ENCODE measurements around the gene KCNK10. TPM values are rescaled to one million over a fixed set of nuclear protein-coding genes. Genes with fewer than 3 reads are reported as not detected.

Gene KCNK10
- total RNA-seq (not detected), polyA plus RNA-seq (not detected)

- no peaks in the 10 kb centered on the region for H3K4me1 ChIP-seq (ENCODE audit: insufficient read depth, low read length)
- H3K4me3 Mint-ChIP-seq, result peak within 1 kb of the TSS in 7 of 8 donors; percentile 20 to 66 (median 30)
- no peaks in the 10 kb centered on the region for H3K36me3 Mint-ChIP-seq
- ChIA-PET CTCF (ENCODE audit: partially characterized antibody) (no interaction called here), POLR2A (ENCODE audit: partially characterized antibody) (no interaction called here)
- H3K4me3 ChIP-seq (ENCODE audit: low read length in 2 of 2), result no peak within 1 kb of the TSS
- DNase-seq, result no peak
- no peak within 1 kb of the TSS for H3K27ac Mint-ChIP-seq
- H3K9me3 Mint-ChIP-seq, result peaks cover 0 to 1% (median 0%) of the 10 kb centered on the region in 8 donors
- H3K27me3 ChIP-seq (ENCODE audit: insufficient read depth, low read length), result peaks cover 24% of the 10 kb centered on the region
- intact Hi-C loops (cut with micrococcal nuclease), result no loop called here
- H3K9me3 ChIP-seq (ENCODE audit: control insufficient read depth in 1 of 2, low read length in 2 of 2), result no peaks in the 10 kb centered on the region
- no peaks in the 10 kb centered on the region for H3K36me3 ChIP-seq (ENCODE audit: insufficient read depth, low read length)
- peaks cover 27 to 41% of the 10 kb centered on the region in 2 donors for H3K27me3 Mint-ChIP-seq
- H3K27ac ChIP-seq (ENCODE audit: low read depth, low read length), result no peak within 1 kb of the TSS
- H3K4me1 Mint-ChIP-seq, result peaks cover 0 to 8% (median 6%) of the 10 kb centered on the region in 4 donors
These were observed at the start of gene KCNK10 for GRCh38 chr14:88323086-88323522. TSS of gene KCNK10 (minus strand) at chr14:88323269. CDS start at chr14:88322798, 471 bp downstream.

GRCh38 chr14:88369496-88369895 is 46.4 kb upstream of the KCNK10 start:
- H3K27ac ChIP-seq (ENCODE audit: low read depth, low read length), result no peak overlapping the region
- H3K9me3 Mint-ChIP-seq, result peaks cover 0 to 17% (median 2%) of the 10 kb centered on the region in 8 donors
- H3K27me3 Mint-ChIP-seq, result peaks cover 32 to 33% of the 10 kb centered on the region in 2 donors

GRCh38 chr14:88364710-88365413 is 41.8 kb upstream of the KCNK10 start:
- Mint-ChIP-seq H3K27ac (no peak overlapping the region), H3K4me3 (no peak overlapping the region), H3K27me3 (peaks cover 11 to 15% of the 10 kb centered on the region in 2 donors), H3K36me3 (no peaks in the 10 kb centered on the region), H3K9me3 (peaks cover 0 to 5% (median 4%) of the 10 kb centered on the region in 8 donors), H3K4me1 (no peaks in the 10 kb centered on the region)
- no peak overlapping the region for H3K27ac ChIP-seq (ENCODE audit: low read depth, low read length)
- H3K4me3 ChIP-seq (ENCODE audit: low read length in 2 of 2), result no peak overlapping the region
- no peaks in the 10 kb centered on the region for H3K4me1 ChIP-seq (ENCODE audit: insufficient read depth, low read length)
- POLR2A ChIA-PET (ENCODE audit: partially characterized antibody), result no interaction called here
- intact Hi-C loops (cut with micrococcal nuclease), result no loop called here
- no peaks in the 10 kb centered on the region for H3K36me3 ChIP-seq (ENCODE audit: insufficient read depth, low read length)
- no peaks in the 10 kb centered on the region for H3K9me3 ChIP-seq (ENCODE audit: control insufficient read depth in 1 of 2, low read length in 2 of 2)
- H3K27me3 ChIP-seq (ENCODE audit: insufficient read depth, low read length), result no peaks in the 10 kb centered on the region
- CTCF ChIA-PET (ENCODE audit: partially characterized antibody), result no interaction called here
- DNase-seq, result no peak

More at GRCh38 chr14:88369496-88369895, 46.4 kb upstream of the KCNK10 start:
- Mint-ChIP-seq H3K4me1 (no peaks in the 10 kb centered on the region), H3K4me3 (no peak overlapping the region), H3K27ac (no peak overlapping the region), H3K36me3 (no peaks in the 10 kb centered on the region)
- Histone ChIP-seq H3K9me3 (ENCODE audit: control insufficient read depth in 1 of 2, low read length in 2 of 2) (no peaks in the 10 kb centered on the region), H3K36me3 (ENCODE audit: insufficient read depth, low read length) (no peaks in the 10 kb centered on the region), H3K27me3 (ENCODE audit: insufficient read depth, low read length) (no peaks in the 10 kb centered on the region), H3K4me3 (ENCODE audit: low read length in 2 of 2) (no peak overlapping the region), H3K4me1 (ENCODE audit: insufficient read depth, low read length) (no peaks in the 10 kb centered on the region)
- DNase-seq, result no peak
- intact Hi-C loops (cut with micrococcal nuclease), result no loop called here
- ChIA-PET POLR2A (ENCODE audit: partially characterized antibody) (no interaction called here), CTCF (ENCODE audit: partially characterized antibody) (interaction anchor here (1.1 kb wide), 1 partner anchor 10 kb away, joined by 3 read pairs; no protein-coding TSS in a partner anchor)

DNA sequence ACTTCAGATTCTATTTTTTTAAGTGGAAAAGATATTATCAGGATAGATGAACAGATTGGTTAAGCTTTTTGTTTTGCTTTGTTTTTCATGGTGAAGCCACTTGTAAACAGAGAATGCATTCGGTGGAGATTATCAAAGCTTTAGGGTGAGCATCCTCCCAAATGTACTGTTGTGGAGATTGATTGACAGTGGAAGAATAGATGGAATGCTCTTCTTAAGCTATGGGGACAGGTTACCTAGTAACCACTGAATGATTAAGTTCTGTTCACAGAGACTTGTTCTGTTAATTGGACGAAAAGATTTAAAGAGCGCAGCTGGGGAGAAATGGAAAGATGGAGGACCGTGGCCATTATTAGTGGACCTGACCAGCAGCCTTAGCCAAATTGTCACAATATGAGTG is 40.6 kb upstream of the KCNK10 start:
- Histone ChIP-seq H3K27me3 (ENCODE audit: insufficient read depth, low read length) (no peaks in the 10 kb centered on the region), H3K9me3 (ENCODE audit: control insufficient read depth in 1 of 2, low read length in 2 of 2) (no peaks in the 10 kb centered on the region), H3K4me3 (ENCODE audit: low read length in 2 of 2) (no peak overlapping the region), H3K27ac (ENCODE audit: low read depth, low read length) (no peak overlapping the region), H3K36me3 (ENCODE audit: insufficient read depth, low read length) (no peaks in the 10 kb centered on the region), H3K4me1 (ENCODE audit: insufficient read depth, low read length) (no peaks in the 10 kb centered on the region)
- intact Hi-C loops (cut with micrococcal nuclease), result no loop called here
- DNase-seq, result no peak
- Mint-ChIP-seq H3K4me3 (no peak overlapping the region), H3K36me3 (no peaks in the 10 kb centered on the region), H3K9me3 (peaks cover 0 to 5% (median 4%) of the 10 kb centered on the region in 8 donors), H3K27ac (no peak overlapping the region), H3K27me3 (peaks cover 7% of the 10 kb centered on the region in 2 donors), H3K4me1 (no peaks in the 10 kb centered on the region)
- ChIA-PET POLR2A (ENCODE audit: partially characterized antibody) (no interaction called here), CTCF (ENCODE audit: partially characterized antibody) (no interaction called here)

GRCh38 chr14:88359500-88359899 is 36.4 kb upstream of the KCNK10 start:
- Mint-ChIP-seq H3K9me3 (peaks cover 0 to 5% (median 3%) of the 10 kb centered on the region in 8 donors), H3K27ac (no peak overlapping the region), H3K4me1 (no peaks in the 10 kb centered on the region), H3K4me3 (no peak overlapping the region), H3K36me3 (no peaks in the 10 kb centered on the region), H3K27me3 (peaks cover 0 to 9% of the 10 kb centered on the region in 2 donors)
- no peaks in the 10 kb centered on the region for H3K9me3 ChIP-seq (ENCODE audit: control insufficient read depth in 1 of 2, low read length in 2 of 2)
- no peaks in the 10 kb centered on the region for H3K27me3 ChIP-seq (ENCODE audit: insufficient read depth, low read length)
- CTCF ChIA-PET (ENCODE audit: partially characterized antibody), result no interaction called here
- no peak for DNase-seq
- H3K4me1 ChIP-seq (ENCODE audit: insufficient read depth, low read length), result no peaks in the 10 kb centered on the region
- H3K27ac ChIP-seq (ENCODE audit: low read depth, low read length), result no peak overlapping the region
- H3K4me3 ChIP-seq (ENCODE audit: low read length in 2 of 2), result no peak overlapping the region
- intact Hi-C loops (cut with micrococcal nuclease), result no loop called here
- POLR2A ChIA-PET (ENCODE audit: partially characterized antibody), result no interaction called here
- no peaks in the 10 kb centered on the region for H3K36me3 ChIP-seq (ENCODE audit: insufficient read depth, low read length)

DNA sequence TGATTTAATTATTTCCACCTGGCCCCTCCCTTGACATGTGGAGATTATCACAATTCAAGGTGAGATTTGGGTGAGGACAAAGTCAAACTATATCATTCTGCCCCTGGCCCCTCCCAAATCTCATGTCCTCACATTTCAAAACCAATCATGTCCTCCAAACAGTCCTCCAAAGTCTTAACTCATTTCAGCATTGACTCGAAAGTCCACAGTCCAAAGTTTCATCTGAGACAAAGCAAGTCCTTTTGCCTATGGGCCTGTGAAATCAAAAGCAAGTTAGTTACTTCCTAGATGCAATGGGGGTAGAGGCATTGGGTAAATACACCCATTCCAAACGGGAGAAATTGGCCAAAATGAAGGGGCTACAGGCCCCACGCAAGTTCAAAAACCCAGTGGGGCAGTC is 31.3 kb upstream of the KCNK10 start:
- DNase-seq, result no peak
- ChIA-PET CTCF (ENCODE audit: partially characterized antibody) (no interaction called here), POLR2A (ENCODE audit: partially characterized antibody) (no interaction called here)
- intact Hi-C loops (cut with micrococcal nuclease), result no loop called here
- Histone ChIP-seq H3K36me3 (ENCODE audit: insufficient read depth, low read length) (no peaks in the 10 kb centered on the region), H3K4me3 (ENCODE audit: low read length in 2 of 2) (no peak overlapping the region), H3K27ac (ENCODE audit: low read depth, low read length) (no peak overlapping the region), H3K9me3 (ENCODE audit: control insufficient read depth in 1 of 2, low read length in 2 of 2) (no peaks in the 10 kb centered on the region), H3K27me3 (ENCODE audit: insufficient read depth, low read length) (no peaks in the 10 kb centered on the region), H3K4me1 (ENCODE audit: insufficient read depth, low read length) (no peaks in the 10 kb centered on the region)
- no peak overlapping the region for H3K27ac Mint-ChIP-seq
- H3K36me3 Mint-ChIP-seq, result no peaks in the 10 kb centered on the region
- H3K27me3 Mint-ChIP-seq, result peaks cover 0 to 4% of the 10 kb centered on the region in 2 donors
- H3K4me3 Mint-ChIP-seq, result no peak overlapping the region
- no peaks in the 10 kb centered on the region for H3K4me1 Mint-ChIP-seq
- no peaks in the 10 kb centered on the region for H3K9me3 Mint-ChIP-seq

- H3K27me3 Mint-ChIP-seq, result no peaks in the 10 kb centered on the region
- no peaks in the 10 kb centered on the region for H3K9me3 Mint-ChIP-seq
- no peaks in the 10 kb centered on the region for H3K4me1 ChIP-seq (ENCODE audit: insufficient read depth, low read length)
- H3K9me3 ChIP-seq (ENCODE audit: control insufficient read depth in 1 of 2, low read length in 2 of 2), result no peaks in the 10 kb centered on the region
- H3K36me3 ChIP-seq (ENCODE audit: insufficient read depth, low read length), result no peaks in the 10 kb centered on the region
- H3K4me3 ChIP-seq (ENCODE audit: low read length in 2 of 2), result no peak overlapping the region
- no peaks in the 10 kb centered on the region for H3K4me1 Mint-ChIP-seq
- no peak for DNase-seq
- ChIA-PET POLR2A (ENCODE audit: partially characterized antibody) (no interaction called here), CTCF (ENCODE audit: partially characterized antibody) (interaction anchor here (0.6 kb wide), 1 partner anchor 18 kb away, joined by 3 read pairs; no protein-coding TSS in a partner anchor)
- no peaks in the 10 kb centered on the region for H3K36me3 Mint-ChIP-seq
- H3K27ac ChIP-seq (ENCODE audit: low read depth, low read length), result no peak overlapping the region
- intact Hi-C loops (cut with micrococcal nuclease), result no loop called here
- H3K27ac Mint-ChIP-seq, result no peak overlapping the region
- no peak overlapping the region for H3K4me3 Mint-ChIP-seq
- no peaks in the 10 kb centered on the region for H3K27me3 ChIP-seq (ENCODE audit: insufficient read depth, low read length)
These were observed 29.6 kb upstream of the KCNK10 start for GRCh38 chr14:88352698-88353097.

Data from CD4-positive, alpha-beta memory T cell (primary cell).